Measurements from ENCODE around the gene SNAI1.
"Not testable (repeated sequence)": the region's sequence is repeated elsewhere in the genome, so short reads cannot be mapped to it uniquely, and the experiment has no call there.

Gene SNAI1

GRCh38 chr20:49985617-49986016, 2.8 kb downstream of the SNAI1 start:
- no peak for FAIRE-seq
- DNase-seq (ENCODE audit: low spot score): no peak

- DNase-seq (ENCODE audit: low spot score) (no peak), FAIRE-seq (no peak)
Observed at GRCh38 chr20:49986049-49986448, 3.3 kb downstream of the SNAI1 start.

DNA sequence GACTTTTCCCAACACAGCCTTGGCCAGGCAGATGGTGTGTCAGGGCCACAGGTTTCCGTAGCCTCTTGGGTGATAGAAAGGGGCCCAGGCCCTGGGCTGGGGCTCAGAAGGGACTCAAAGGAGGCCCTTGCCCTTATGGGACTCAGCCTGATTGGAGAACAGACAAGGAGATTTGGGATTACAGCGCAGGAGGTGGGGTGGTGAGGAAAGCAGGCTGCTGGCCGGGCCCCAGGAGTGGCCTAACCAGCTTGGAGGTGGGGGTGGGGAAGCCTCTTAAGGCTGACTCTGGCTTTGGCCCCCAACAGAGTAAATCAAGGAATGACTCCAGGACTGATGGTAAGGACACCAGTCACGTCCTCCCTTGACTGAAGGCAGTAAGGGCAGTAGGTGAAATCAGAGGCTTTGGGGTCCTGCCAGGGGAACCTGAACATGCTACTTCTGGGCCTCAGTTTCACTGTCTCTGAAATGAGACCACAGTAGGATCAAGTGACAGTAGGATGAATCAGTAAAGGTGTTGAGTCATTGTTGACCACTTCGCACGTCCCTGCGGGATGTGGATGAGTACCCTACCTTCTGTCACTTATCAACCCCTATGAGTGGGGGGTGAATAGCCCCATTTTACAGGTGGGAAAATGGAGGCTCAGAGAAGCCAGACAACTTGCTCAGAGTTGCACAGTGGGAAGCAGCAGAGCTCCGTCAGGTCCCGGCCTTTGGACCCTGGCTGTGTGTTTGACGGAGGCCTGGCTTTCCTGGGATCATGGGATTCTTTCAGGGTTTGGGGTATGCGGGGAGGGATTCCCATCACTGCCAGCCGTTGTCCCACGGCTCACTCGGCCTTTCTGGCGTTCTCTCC, 4.5 kb downstream of the SNAI1 start:
- DNase-seq (ENCODE audit: low spot score) (no peak), FAIRE-seq (peak; percentile 46)

- DNase-seq (ENCODE audit: low spot score): peak; percentile 74
- FAIRE-seq: no peak
Observed at GRCh38 chr20:49987868-49988690, 5.3 kb downstream of the SNAI1 start.

DNA sequence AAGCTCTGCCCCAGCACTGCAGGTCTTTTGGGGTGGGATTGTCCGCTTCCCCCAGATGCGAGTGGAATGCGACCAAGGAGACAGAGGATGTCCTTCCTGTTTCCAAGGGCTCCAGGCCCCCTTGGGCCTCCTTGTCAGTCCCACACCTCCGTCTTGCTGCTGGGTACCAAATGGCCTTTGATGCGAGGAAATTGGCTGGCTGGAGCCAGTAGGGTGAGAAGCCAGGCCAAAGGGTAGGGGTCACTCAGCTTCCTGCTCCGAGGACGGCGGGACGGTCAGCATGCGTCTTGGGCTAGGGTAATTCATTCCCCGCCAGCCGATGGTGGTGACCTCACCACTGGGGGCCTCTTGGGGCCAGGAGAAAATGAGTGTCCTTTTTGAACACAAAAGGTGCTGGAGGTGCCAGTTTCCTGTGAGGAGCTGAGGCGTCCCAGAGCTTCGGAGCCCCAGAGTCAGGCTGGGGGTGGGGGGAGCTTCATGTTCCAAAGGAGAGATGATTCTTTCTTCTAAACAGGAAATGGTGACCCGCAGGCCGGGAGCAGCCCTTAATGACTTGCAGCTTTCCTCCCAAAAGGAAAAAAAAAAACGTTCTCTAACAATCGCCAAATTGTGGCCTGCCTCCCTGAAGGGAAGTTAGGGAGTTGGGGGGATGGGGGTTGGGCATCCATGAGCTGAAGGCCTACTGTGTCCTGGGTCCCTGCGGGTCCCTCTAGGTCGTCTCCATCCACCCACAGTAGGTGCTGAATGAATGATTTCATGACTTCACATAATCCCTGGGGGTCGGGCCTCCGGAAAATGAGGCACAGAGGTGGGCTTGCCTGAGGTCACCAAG, 6.7 kb downstream of the SNAI1 start:
- peak; percentile 20 for FAIRE-seq

DNA sequence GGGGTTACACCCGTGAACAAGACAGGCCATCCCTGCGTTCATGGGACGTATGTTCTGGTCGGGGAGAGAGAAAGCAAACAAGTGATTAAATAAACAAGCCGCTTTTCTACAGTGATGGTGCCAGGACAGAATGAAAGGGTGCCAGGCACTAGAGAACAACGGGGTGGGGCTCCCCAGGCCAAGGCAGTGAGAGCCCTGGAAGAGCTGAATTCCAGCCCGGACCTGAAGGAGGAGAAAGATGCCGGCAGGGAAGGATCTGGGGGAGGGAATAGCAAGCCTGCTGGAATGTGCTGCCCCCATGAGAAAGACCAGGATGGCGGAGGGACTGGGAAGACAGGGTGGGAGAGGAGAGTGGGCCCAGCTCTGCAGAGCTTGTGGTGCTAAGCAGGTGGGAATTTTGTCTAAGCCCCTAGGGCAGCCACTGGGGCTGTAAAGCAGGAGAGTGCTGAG, 7.5 kb downstream of the SNAI1 start:
- FAIRE-seq: peak; percentile 9
- DNase-seq (ENCODE audit: low spot score): peak; percentile 45

More for the DNA sequence above, 6.7 kb downstream of the SNAI1 start:
- peak; percentile 76 for DNase-seq (ENCODE audit: low spot score)

- FAIRE-seq (no peak), DNase-seq (ENCODE audit: low spot score) (no peak)
Observed at GRCh38 chr20:49993301-49993751, 10.5 kb downstream of the SNAI1 start.

GRCh38 chr20:49995586-49995985, 12.8 kb downstream of the SNAI1 start:
- DNase-seq (ENCODE audit: low spot score): no peak
- FAIRE-seq: no peak

GRCh38 chr20:49998478-49999188, 15.9 kb downstream of the SNAI1 start:
- not testable (repeated sequence) for FAIRE-seq; DNase-seq (ENCODE audit: low spot score)

DNA sequence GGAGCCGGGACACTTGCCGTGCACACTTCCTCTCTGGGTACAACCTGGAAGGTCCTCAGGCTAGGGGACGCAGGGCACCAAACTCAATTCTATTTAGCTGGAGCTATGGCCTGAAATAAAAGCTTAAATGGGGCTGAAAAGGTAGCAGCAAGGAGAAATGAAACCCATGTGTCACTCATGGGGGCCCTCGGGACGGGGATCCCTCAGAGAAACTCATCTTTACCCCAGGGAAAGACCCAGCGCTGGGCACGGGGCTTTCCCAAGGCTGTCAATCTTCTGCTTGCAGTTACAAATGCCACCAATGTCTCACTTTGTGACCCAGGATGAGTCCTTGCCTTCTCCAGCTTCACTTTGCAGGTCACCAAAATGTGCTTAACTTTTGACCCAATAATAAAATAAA, 16.5 kb downstream of the SNAI1 start:
- no peak for FAIRE-seq
- DNase-seq (ENCODE audit: low spot score): no peak

DNA sequence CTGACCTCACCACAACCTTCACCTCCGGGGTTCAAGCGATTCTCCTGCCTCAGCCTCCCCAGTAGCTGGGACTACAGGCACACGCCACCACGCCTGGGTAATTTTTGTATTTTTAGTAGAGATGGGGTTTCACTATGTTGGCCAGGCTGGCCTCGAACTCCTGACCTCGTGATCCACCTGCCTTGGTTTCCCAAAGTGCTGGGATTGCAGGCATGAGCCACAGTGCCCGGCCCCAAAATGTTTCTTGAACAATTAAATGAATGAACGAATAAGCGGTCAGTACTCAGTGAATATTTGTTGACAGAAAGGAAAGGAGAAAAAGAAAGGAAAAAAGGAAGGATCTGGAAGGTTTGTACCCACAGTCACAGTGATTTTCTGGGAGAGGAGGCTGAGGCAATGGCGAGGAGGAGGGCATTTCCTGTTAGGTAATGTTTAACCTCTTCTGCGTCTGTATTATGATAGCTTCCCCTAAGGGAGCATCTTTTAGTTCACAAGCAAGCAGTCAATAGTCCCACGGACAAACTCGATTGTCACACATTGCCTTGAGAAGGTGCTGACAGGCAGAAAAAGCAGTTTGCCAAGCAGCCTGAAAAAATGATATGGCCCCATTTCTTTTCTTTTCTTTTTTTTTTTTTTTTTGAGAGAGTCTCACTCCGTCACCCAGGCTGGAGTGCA, 17.9 kb downstream of the SNAI1 start:
- FAIRE-seq: not testable (repeated sequence)

GRCh38 chr20:50001784-50002311, 19.1 kb downstream of the SNAI1 start:
- FAIRE-seq (no peak), DNase-seq (ENCODE audit: low spot score) (peak; percentile 49)

More for the DNA sequence above, 17.9 kb downstream of the SNAI1 start:
- DNase-seq (ENCODE audit: low spot score): not testable (repeated sequence)

- no peak for FAIRE-seq
- DNase-seq (ENCODE audit: low spot score): no peak
Observed at GRCh38 chr20:50003253-50003656, 20.5 kb downstream of the SNAI1 start.

DNA sequence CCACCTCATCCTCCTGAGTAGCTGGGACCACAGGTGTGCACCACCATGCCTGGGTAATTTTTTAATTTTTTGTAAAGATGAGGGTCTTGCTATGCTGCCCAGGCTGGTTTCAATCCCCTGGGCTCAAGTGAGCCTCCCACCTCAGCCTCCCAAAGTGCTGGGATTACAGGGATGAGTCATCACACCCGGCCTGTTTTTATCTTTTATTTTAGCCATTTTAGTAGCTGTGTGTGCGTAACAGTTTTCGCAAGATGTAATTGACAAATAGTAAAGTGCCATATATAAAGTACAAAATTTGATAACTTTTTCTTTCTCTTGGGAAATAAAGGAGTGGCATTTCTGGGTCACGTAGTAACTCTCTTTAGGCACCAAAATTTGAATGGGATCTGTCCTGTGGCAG, 21.4 kb downstream of the SNAI1 start:
- DNase-seq (ENCODE audit: low spot score): no peak

DNA sequence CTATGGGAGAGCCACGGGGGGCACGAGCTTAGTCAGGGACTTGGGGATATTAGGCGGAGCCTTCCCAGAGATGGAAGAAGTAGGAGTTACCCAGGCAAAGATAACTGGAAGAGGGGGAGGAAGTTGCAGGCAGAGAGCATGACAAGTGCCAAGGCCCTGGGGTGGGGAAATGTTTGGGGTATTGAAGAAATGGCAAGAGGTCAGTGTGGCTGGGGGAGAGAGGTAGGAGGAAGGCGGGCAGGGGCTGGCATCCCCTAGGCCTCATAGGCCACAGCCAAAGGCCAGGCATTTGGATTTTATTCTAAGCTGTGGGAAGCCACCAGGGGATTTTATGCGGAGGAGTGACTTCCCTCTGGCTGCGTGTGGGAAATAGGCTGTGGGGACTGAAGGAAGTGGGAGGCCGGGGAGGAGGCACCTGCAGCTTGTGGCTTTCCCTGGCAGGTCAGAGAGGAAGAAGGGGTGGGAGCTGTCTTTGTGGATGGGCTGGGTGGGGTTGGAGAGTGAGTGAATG, 22.7 kb downstream of the SNAI1 start:
- FAIRE-seq (no peak), DNase-seq (ENCODE audit: low spot score) (no peak)

More for the DNA sequence above, 21.4 kb downstream of the SNAI1 start:
- FAIRE-seq: no peak

GRCh38 chr20:50007369-50007768, 24.6 kb downstream of the SNAI1 start:
- DNase-seq (ENCODE audit: low spot score) (no peak), FAIRE-seq (no peak)

- FAIRE-seq (no peak), DNase-seq (ENCODE audit: low spot score) (no peak)
Observed at GRCh38 chr20:50008007-50008406, 25.2 kb downstream of the SNAI1 start.

GRCh38 chr20:50009521-50010454, 27.0 kb downstream of the SNAI1 start:
- FAIRE-seq (no peak), DNase-seq (ENCODE audit: low spot score) (no peak)

Data from urothelium cell line (cell line).